Activated naive CD8-positive, alpha-beta T cell treated with anti-CD3 and anti-CD28 coated beads, Interleukin-2, amount 50 U/mL, for 16 hours (primary cell): ENCODE measurements around the gene TMEM117.
"Not testable (repeated sequence)": the region's sequence is repeated elsewhere in the genome, so short reads cannot be mapped to it uniquely, and the experiment has no call there.

Experiments used
- DNase-seq: peaks from one replicate; pipeline ENCODE4 v3.0.0-alpha.2; 2020; ENCODE audit warnings: low read depth, low spot score

The TMEM117 gene

DNA sequence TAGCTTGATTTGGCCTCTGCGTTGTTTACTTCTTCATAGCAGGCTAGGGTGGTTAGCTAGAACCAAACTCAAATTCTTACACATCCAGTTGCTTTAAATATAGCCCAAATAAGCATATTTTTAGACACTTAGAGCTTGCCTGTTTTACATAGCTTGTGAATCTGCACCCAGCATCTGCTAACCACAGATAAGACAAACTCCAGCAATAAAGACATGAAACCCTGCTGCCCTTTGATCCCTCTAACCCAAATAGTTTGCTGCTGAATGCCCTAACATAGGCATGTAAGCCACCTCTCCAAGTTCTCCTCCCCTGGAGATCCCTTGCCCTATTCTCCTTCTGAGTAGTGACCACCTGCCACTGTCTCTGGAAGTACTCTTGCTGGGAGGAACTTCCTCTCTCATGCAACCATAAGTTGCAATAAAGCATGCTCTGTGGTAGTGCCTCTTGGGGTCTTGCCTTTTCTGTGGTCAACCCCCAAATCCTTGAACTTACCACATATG, 185.6 kb downstream of the TMEM117 start:
- DNase-seq = no peak

DNA sequence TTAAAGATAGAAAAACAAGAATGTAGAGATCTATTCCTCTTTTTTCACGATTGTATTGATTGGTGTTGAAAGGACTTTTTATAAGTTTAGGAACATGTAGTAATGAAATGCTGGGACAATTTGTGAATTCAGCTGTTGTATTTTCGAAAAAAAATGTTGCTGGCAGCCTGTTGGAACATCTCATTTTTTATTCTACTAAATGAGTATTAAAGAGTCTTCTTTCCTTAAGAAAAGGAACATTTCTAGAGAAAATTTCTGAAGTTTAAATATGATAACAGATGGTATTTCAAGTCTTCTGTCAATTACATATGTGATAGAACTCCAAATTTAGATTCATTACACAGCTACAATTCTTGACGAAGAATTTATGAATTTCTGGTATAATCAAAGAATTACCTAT, 189.6 kb downstream of the TMEM117 start:
- DNase-seq = no peak

DNA sequence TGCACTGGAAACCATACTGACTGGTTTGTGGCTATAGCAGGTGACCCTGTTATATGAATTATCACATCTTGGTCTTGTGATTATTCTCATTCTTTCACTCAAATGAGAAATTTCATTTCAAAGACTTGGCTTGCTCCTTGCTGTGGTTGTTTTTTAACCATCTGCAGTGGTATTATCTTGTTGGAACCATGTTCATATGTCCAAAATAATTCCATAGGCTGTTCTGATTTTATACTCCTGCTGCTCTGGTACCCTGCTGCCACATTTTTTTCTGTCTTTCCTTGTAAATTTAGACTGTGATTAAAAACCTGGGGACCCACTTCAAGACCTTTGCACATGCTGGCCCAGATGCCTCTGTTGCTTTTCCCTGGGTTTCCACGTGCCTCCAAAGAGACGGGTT, 190.2 kb downstream of the TMEM117 start:
- no peak for DNase-seq

GRCh38 chr12:44026926-44027325, 191.0 kb downstream of the TMEM117 start:
- DNase-seq = not testable (repeated sequence)

DNA sequence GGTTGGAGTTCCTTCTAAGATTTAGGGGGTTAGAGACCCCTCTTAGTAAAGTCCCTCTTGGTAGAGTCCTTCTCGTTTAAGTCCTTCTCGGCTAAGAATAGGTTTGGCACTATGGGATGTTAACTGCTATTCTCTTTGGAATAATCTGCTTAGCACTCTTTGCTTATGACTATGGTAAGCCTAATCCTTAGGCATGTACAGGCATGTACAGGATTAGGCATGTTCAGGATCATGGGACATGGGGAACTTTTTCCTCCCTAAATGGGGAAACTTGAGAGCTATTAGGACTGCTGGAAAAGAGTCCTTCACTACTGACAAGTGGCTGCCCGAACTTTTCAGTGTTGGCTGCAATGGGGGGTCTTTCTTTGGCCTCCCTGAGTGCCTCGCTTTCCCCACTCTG, 193.3 kb downstream of the TMEM117 start:
- DNase-seq = no peak

- no peak for DNase-seq
These were observed 195.7 kb downstream of the TMEM117 start for GRCh38 chr12:44031472-44032185.

DNA sequence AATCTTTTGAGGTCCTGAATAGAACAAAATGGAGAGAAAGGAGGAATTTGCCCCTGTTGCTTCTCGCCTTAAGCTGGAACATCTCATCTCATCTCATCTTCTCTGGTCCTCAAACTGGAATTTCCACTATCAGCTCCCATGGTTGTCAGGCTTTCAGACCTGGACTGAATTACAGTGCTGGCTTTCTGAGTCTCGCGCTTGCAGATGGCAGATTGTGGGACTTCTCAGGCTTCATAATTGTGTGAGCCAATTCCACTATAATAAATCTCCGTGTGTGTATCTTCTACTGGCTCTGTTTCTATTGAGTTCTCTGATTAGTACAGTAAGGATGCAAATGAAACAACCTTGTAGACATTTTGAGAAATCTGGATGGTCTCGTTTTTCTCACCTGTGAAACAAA, 199.0 kb downstream of the TMEM117 start:
- no peak for DNase-seq

DNA sequence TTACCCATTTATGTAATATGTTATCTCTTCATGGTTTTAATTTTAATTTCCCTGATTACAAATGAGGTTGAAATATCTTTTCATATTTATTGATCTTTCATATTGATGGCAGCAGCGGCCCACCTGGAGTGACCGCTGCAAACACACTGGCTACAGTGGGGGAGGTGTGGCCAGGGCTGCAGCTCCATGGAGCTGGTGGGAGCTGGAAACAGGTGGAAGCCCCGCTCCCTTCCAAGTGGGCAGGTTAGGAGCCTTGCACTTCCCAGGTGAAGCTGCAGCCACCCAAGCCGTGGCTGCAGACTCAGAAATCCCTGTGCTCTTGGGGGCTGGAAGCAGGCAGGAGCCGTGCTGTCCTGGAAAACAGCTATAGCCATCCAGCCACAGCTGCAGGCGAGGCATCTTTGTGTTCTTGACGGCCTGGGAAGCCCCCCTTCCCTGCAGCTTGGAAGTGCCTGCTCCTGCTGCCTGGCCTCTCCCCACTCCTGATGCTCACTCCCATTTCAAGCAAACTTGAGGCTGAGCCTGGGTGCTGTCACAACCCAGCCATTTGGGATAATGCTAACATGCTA, 201.1 kb downstream of the TMEM117 start:
- no peak for DNase-seq

GRCh38 chr12:44038411-44038810, 202.5 kb downstream of the TMEM117 start:
- no peak for DNase-seq

DNA sequence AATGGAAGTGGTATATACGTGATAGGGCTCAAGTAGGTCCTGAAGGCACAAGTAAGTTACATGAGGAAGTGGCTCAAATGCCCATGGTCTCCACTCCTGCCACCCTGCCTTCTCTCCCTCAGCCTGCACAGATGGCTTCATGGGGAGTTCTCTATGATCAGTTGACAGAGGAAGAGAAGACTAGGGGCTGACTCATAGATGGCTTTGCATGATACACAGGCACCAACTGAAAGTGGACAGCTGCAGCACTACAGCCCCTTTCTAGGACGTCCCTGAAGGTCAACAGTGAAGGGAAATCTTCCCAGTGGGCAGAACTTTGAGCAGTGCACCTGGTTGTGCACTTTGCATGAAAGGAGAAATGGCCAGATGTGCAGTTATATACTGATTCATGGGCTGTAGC, 208.6 kb downstream of the TMEM117 start:
- DNase-seq = not testable (repeated sequence)

DNA sequence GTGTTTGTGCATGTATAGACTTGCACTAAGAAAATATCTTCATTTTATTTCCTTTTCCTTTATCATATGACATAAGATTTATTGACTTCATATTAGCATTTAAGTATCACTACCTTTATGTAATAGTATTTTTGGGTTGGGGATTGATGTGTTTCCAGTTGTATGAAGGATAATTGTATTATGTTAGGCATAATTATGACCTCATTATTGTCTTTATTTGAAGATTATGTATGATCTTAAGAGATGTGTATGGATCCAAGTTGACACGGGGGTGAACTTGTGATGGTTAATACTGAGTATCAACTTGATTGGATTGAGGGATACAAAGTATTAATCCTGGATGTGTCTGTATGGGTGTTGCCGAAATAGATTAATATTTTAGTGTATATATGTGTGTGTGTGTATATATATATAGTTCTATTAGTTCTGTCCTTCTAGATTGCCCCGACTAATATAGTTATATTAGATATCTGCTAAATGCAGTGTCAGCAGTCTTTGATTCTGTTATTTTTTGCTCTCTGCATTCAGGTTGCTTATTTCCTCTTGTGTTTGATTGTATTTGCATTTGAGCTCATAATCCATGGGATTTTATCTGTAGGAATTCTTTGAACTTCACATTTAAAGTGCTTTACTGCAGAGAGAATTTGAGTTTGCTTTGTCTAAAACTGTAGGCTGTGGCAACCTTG, 211.0 kb downstream of the TMEM117 start:
- no peak for DNase-seq

- DNase-seq = no peak
These were observed 216.7 kb downstream of the TMEM117 start for GRCh38 chr12:44052554-44052953.

DNA sequence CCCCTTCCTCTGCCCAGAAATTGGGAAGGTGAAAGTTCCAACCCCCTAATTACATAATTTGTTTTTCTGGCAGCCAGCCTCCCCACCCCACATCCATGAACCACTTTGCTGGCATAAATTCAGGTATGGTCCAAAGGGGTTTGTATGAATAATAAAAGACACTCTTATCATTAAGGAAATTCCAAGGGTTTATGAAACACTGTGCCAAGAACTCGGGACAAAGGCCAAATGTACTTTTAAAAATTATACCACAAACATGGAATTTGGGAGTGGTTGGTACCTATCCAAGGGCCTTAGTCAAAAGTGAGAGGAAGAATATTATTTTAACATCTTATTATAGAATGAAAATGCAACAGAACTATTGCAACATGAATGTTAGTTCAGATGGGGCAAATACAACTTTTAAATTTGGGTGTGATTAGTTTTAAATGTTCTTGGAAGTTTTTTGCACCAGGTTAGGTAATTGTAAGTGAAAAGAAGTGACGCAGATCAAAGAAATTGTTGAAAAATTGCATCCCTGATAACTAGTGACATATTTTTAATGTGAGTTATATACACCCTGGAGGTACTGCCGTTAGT, 217.8 kb downstream of the TMEM117 start:
- DNase-seq = no peak

DNA sequence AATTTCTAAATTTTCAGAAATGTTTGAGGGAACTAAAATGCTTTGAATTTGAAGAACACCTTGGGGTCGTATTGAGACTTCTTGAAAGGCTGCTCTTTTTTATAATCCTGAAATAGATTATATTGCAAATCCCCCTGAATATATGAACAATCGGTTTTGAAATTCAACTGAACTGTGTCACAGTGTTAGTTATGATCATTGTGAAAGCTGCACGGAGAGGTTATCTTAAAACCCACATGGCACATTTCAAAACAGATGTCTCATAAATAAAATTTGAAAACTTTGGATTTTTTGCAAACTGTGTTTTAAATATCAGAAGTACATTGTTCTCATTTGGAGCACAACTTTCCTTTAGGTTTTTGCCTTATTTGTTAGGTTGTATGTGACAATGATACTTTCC, 218.4 kb downstream of the TMEM117 start:
- no peak for DNase-seq

- no peak for DNase-seq
These were observed 222.5 kb downstream of the TMEM117 start for GRCh38 chr12:44058366-44058765.

- no peak for DNase-seq
These were observed 223.6 kb downstream of the TMEM117 start for GRCh38 chr12:44059476-44059875.

DNA sequence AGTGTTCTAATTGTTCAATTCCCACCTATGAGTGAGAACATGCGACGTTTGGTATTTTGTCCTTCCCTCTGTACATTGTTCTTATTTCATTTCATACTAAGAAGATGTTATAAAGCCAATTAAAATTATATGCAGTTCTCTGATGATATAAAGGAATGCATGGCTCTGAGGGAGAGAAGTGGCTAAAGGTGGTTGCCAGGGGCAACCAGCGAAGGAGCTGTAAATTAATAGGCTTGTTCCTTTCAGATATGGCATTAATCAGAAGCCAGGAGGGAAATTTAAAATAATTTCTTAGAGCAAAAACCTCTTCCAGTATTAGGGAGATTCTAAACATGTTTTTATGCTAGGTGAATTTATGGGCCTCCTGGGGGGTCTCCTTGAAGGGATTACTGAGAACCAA, 227.8 kb downstream of the TMEM117 start:
- no peak for DNase-seq

- no peak for DNase-seq
These were observed 241.0 kb downstream of the TMEM117 start for GRCh38 chr12:44076871-44077270.

DNA sequence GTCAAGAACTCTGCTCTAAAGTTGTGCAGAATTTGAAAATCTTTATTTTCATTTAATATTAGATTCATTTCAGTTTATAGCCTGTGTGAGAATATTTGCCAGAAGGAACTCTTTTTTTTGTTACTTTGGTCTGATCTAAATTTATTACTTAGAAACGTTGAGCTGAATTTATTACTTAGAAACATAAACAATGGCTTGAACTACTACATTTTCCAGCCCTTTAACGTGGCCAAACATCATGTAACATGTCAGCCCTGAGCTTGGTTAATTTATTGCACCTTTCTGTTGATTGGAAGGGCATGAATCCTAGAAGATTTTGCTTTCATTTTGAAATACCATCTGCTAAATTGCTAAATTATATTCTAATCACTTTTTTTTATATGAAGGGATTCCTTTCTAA, 241.4 kb downstream of the TMEM117 start:
- no peak for DNase-seq

GRCh38 chr12:44078273-44078672, 242.4 kb downstream of the TMEM117 start:
- no peak for DNase-seq

DNA sequence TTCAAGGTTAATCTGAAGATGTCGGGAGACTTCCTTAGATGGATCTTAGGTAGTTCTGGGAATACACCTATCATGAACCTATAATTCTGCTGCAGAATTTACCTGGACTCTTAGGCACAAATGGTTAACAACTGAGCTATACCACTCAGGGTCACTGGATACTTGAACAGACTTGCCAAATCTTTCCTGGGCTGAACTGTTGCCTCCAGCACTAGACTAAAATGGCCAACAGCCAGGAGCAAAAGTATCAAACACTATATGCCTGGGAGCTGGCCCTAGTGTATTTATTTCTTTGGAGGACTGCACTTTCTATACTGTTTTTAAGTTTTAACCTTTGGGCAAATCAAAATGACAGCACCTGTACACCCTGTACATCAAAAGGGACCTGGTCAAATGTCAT, 252.8 kb downstream of the TMEM117 start:
- no peak for DNase-seq

GRCh38 chr12:44091948-44092606, 256.2 kb downstream of the TMEM117 start:
- no peak for DNase-seq
